Measurements from ENCODE around the gene HORMAD2. TPM values are rescaled to one million over a fixed set of nuclear protein-coding genes. Genes with fewer than 3 reads are reported as not detected.

HORMAD2 gene
- total RNA-seq, 1 donor from 2014 or later, result not detected

- no peak for DNase-seq (ENCODE audit: low spot score in 2 of 2, unreplicated experiment in 2 of 2)
- no peaks in the 10 kb centered on the region for H3K27me3 Mint-ChIP-seq (ENCODE audit: low read depth)
- H3K27ac Mint-ChIP-seq, result no peak overlapping the region
- peaks cover 13% of the 10 kb centered on the region for H3K4me1 Mint-ChIP-seq
- H3K9me3 Mint-ChIP-seq, result no peaks in the 10 kb centered on the region
- H3K4me3 Mint-ChIP-seq, result no peak overlapping the region
- TF ChIP-seq CTCF (IDR thresholded peaks at IDR 0.05; ENCODE audit: unreplicated experiment), result no peak
- H3K36me3 Mint-ChIP-seq, result no peaks in the 10 kb centered on the region
Measured at GRCh38 chr22:30118291-30118690, 38.0 kb downstream of the HORMAD2 start.

GRCh38 chr22:30121960-30122359, 41.7 kb downstream of the HORMAD2 start:
- Mint-ChIP-seq H3K9me3 (no peaks in the 10 kb centered on the region), H3K27me3 (ENCODE audit: low read depth) (no peaks in the 10 kb centered on the region), H3K27ac (no peak overlapping the region), H3K36me3 (no peaks in the 10 kb centered on the region), H3K4me3 (no peak overlapping the region), H3K4me1 (peaks cover 13% of the 10 kb centered on the region)
- no peak for DNase-seq (ENCODE audit: low spot score in 2 of 2, unreplicated experiment in 2 of 2)
- TF ChIP-seq CTCF (IDR thresholded peaks at IDR 0.05; ENCODE audit: unreplicated experiment), result no peak

GRCh38 chr22:30123463-30123862, 43.2 kb downstream of the HORMAD2 start:
- no peak for TF ChIP-seq CTCF (IDR thresholded peaks at IDR 0.05; ENCODE audit: unreplicated experiment)
- Mint-ChIP-seq H3K9me3 (peaks cover 3% of the 10 kb centered on the region), H3K36me3 (no peaks in the 10 kb centered on the region), H3K27me3 (ENCODE audit: low read depth) (no peaks in the 10 kb centered on the region), H3K4me3 (no peak overlapping the region), H3K27ac (no peak overlapping the region), H3K4me1 (peaks cover 14% of the 10 kb centered on the region)
- DNase-seq (ENCODE audit: low spot score in 2 of 2, unreplicated experiment in 2 of 2), result no peak

- H3K4me1 Mint-ChIP-seq, result peaks cover 8% of the 10 kb centered on the region
- H3K27ac Mint-ChIP-seq, result no peak overlapping the region
- no peak overlapping the region for H3K4me3 Mint-ChIP-seq
- H3K36me3 Mint-ChIP-seq, result no peaks in the 10 kb centered on the region
- no peaks in the 10 kb centered on the region for H3K27me3 Mint-ChIP-seq (ENCODE audit: low read depth)
- peaks cover 3% of the 10 kb centered on the region for H3K9me3 Mint-ChIP-seq
- DNase-seq (ENCODE audit: low spot score in 2 of 2, unreplicated experiment in 2 of 2), result no peak
- no peak for TF ChIP-seq CTCF (IDR thresholded peaks at IDR 0.05; ENCODE audit: unreplicated experiment)
Measured at GRCh38 chr22:30127749-30128166, 47.5 kb downstream of the HORMAD2 start.

- no peak for TF ChIP-seq CTCF (IDR thresholded peaks at IDR 0.05; ENCODE audit: unreplicated experiment)
- H3K36me3 Mint-ChIP-seq, result no peaks in the 10 kb centered on the region
- H3K27me3 Mint-ChIP-seq (ENCODE audit: low read depth), result no peaks in the 10 kb centered on the region
- peaks cover 7% of the 10 kb centered on the region for H3K4me1 Mint-ChIP-seq
- H3K9me3 Mint-ChIP-seq, result peaks cover 3% of the 10 kb centered on the region
- no peak overlapping the region for H3K27ac Mint-ChIP-seq
- H3K4me3 Mint-ChIP-seq, result no peak overlapping the region
- no peak for DNase-seq (ENCODE audit: low spot score in 2 of 2, unreplicated experiment in 2 of 2)
Measured at GRCh38 chr22:30128511-30128910, 48.2 kb downstream of the HORMAD2 start.

GRCh38 chr22:30129636-30130035, 49.4 kb downstream of the HORMAD2 start:
- no peak overlapping the region for H3K4me3 Mint-ChIP-seq
- H3K27me3 Mint-ChIP-seq (ENCODE audit: low read depth), result no peaks in the 10 kb centered on the region
- no peaks in the 10 kb centered on the region for H3K36me3 Mint-ChIP-seq
- H3K4me1 Mint-ChIP-seq, result peaks cover 7% of the 10 kb centered on the region
- H3K9me3 Mint-ChIP-seq, result peaks cover 3% of the 10 kb centered on the region
- TF ChIP-seq CTCF (IDR thresholded peaks at IDR 0.05; ENCODE audit: unreplicated experiment), result no peak
- DNase-seq (ENCODE audit: low spot score in 2 of 2, unreplicated experiment in 2 of 2), result no peak
- no peak overlapping the region for H3K27ac Mint-ChIP-seq
